SK-N-SH (cell line): ENCODE measurements around the gene ALOXE3. TPM values are rescaled to one million over a fixed set of nuclear protein-coding genes. Genes with fewer than 3 reads are reported as not detected.

Experiments used
- CTCF ChIA-PET: fragments of 300-600, 350-600 bp; formaldehyde crosslinking; extraction: SDS; loops from one replicate; lab custom pipeline; 2021; lab: Yijun Ruan, JAX
- POLR2A ChIA-PET: fragments of 350-600 bp; sonication (Branson Sonifier 250); formaldehyde crosslinking; extraction: SDS; loops from one replicate; lab custom pipeline; 2020; ENCODE audit warnings: antibody characterized with exemption, inconsistent platforms; lab: Yijun Ruan, JAX
- DNase-seq: peaks from one replicate; pipeline ENCODE4 v3.0.0; 2012
- H2AFZ ChIP-seq: fragments of 200-600 bp; sonication (generic); 2 replicates; pipeline ENCODE4 v1.8.1; 2016; ENCODE audit warnings: antibody characterized with exemption, mild to moderate bottlenecking, low read depth
- H3F3A ChIP-seq: fragments of 200-600 bp; sonication (generic); replicated peaks from 2 replicates; pipeline ENCODE3; 2016; ENCODE audit warnings: antibody characterized with exemption, mild to moderate bottlenecking; ENCODE audit not compliant: insufficient read depth
- H3K27ac ChIP-seq, 2 experiments: fragments of 200-500 bp in 1 of 2; fragments of 200-600 bp in 1 of 2; sonication (Bioruptor generic) in 1 of 2; sonication (generic), shearing (Covaris generic) in 1 of 2; 2 replicates each; pipeline versions ENCODE4 v1.5.1 to v1.6.1; 2014 to 2016; ENCODE audit warnings: low read depth in 2 of 2, inconsistent platforms in 1 of 2, low read length in 1 of 2, mild to moderate bottlenecking in 1 of 2, mixed read lengths in 1 of 2
- H3K27me3 ChIP-seq: fragments of 200-600 bp; sonication (generic), shearing (Covaris generic); 2 replicates; pipeline ENCODE4 v1.6.1; 2016; ENCODE audit warnings: mixed run types; ENCODE audit not compliant: insufficient read depth
- H3K36me3 ChIP-seq, 2 experiments: fragments of 200-500 bp in 1 of 2; fragments of 200-600 bp in 1 of 2; sonication (Bioruptor generic) in 1 of 2; sonication (generic) in 1 of 2; replicated peaks in 1 of 2; 2 replicates each; pipeline versions ENCODE3 to v1.5.1; 2014 to 2016; ENCODE audit warnings: low read length in 1 of 2, mild to moderate bottlenecking in 1 of 2; ENCODE audit not compliant: insufficient read depth in 2 of 2, control insufficient read depth in 1 of 2
- H3K4me1 ChIP-seq, 2 experiments: fragments of 200-500 bp in 1 of 2; fragments of 200-600 bp in 1 of 2; sonication (Bioruptor generic) in 1 of 2; sonication (generic), shearing (Covaris generic) in 1 of 2; 2 replicates each; pipeline versions ENCODE4 v1.5.1 to v1.6.1; 2014 to 2016; ENCODE audit warnings: low read depth in 1 of 2, low read length in 1 of 2, mixed run types in 1 of 2; ENCODE audit not compliant: insufficient read depth in 2 of 2, control insufficient read depth in 1 of 2
- H3K4me2 ChIP-seq: fragments of 200-600 bp; sonication (generic), shearing (Covaris generic); 2 replicates; pipeline ENCODE4 v1.6.1; 2017; ENCODE audit warnings: mixed run types
- H3K4me3 ChIP-seq, 2 experiments: fragments of 200-500 bp in 1 of 2; fragments of 200-600 bp in 1 of 2; sonication (Bioruptor generic) in 1 of 2; sonication (generic), shearing (Covaris generic) in 1 of 2; 2 replicates each; pipeline versions ENCODE4 v1.5.1 to v1.8.1; 2014 to 2016; ENCODE audit warnings: low read depth in 2 of 2, inconsistent platforms in 1 of 2, low read length in 1 of 2, mild to moderate bottlenecking in 1 of 2, mixed read lengths in 1 of 2, moderate library complexity in 1 of 2
- H3K79me2 ChIP-seq: fragments of 200-600 bp; sonication (generic); 2 replicates; pipeline ENCODE4 v1.8.1; 2017; ENCODE audit warnings: mild to moderate bottlenecking; ENCODE audit not compliant: insufficient read depth
- H3K9ac ChIP-seq: fragments of 200-600 bp; sonication (generic); 2 replicates; pipeline ENCODE4 v1.6.1; 2017; ENCODE audit warnings: mixed run types
- H3K9me2 ChIP-seq: fragments of 200-600 bp; sonication (generic); 2 replicates; pipeline ENCODE4 v1.6.1; 2017; ENCODE audit warnings: mixed run types
- H3K9me3 ChIP-seq: fragments of 200-600 bp; sonication (generic); 2 replicates; pipeline ENCODE4 v1.6.1; 2017; ENCODE audit warnings: mixed run types, mild to moderate bottlenecking, moderate library complexity
- H4K20me1 ChIP-seq: fragments of 200-600 bp; sonication (generic); 2 replicates; pipeline ENCODE4 v1.6.1; 2017; ENCODE audit warnings: mild to moderate bottlenecking, mixed run types; ENCODE audit not compliant: insufficient read depth
- CHD2 ChIP-seq: fragments of 150-350 bp; IDR thresholded peaks from 2 replicates; pipeline ENCODE4 v1.6.1; 2018; ENCODE audit warnings: low read length; ENCODE audit not compliant: partially characterized antibody
- ELF1 ChIP-seq: IDR thresholded peaks from 2 replicates; pipeline ENCODE4 v1.4.0; 2012
- EZH2phosphoT487 ChIP-seq: fragments of 200-600 bp; sonication (generic); IDR thresholded peaks from 2 replicates; pipeline ENCODE4 v1.6.1; 2017; ENCODE audit warnings: low read depth, mixed run types, mild to moderate bottlenecking, antibody characterized with exemption, moderate library complexity, borderline replicate concordance
- FOSL2 ChIP-seq: IDR thresholded peaks from 2 replicates; pipeline ENCODE4 v1.4.0; 2012; ENCODE audit warnings: low read depth, mild to moderate bottlenecking, moderate library complexity, borderline replicate concordance
- FOXM1 ChIP-seq: IDR thresholded peaks from 2 replicates; pipeline ENCODE4 v1.4.0; 2012; ENCODE audit warnings: low read depth, mild to moderate bottlenecking
- IRF3 ChIP-seq: fragments of 150-350 bp; IDR thresholded peaks from 2 replicates; pipeline ENCODE4 v1.6.1; 2016; ENCODE audit warnings: mild to moderate bottlenecking, low read depth, low read length
- JUND ChIP-seq: IDR thresholded peaks from 2 replicates; pipeline ENCODE4 v1.4.0; 2012
- MAX ChIP-seq: IDR thresholded peaks from 2 replicates; pipeline ENCODE4 v1.4.0; 2012; ENCODE audit warnings: low read depth
- MEF2A ChIP-seq: IDR thresholded peaks from 2 replicates; pipeline ENCODE4 v1.4.0; 2012; ENCODE audit warnings: low read depth, borderline replicate concordance
- NRF1 ChIP-seq: IDR thresholded peaks from 2 replicates; pipeline ENCODE4 v1.6.1; 2012; ENCODE audit warnings: low read depth, mild to moderate bottlenecking, low read length
- PBX3 ChIP-seq: IDR thresholded peaks from 2 replicates; pipeline ENCODE4; 2012
- RAD21 ChIP-seq: IDR thresholded peaks from 2 replicates; pipeline ENCODE4 v1.6.1; 2012; ENCODE audit warnings: mild to moderate bottlenecking, low read length
- RFX5 ChIP-seq: IDR thresholded peaks from 2 replicates; pipeline ENCODE4 v1.6.1; 2012; ENCODE audit warnings: mild to moderate bottlenecking, improper control_type of control experiment, low read length
- SIN3A ChIP-seq: IDR thresholded peaks from 2 replicates; pipeline ENCODE4 v1.6.1; 2012; ENCODE audit warnings: low read depth, mild to moderate bottlenecking, low read length, moderate library complexity, borderline replicate concordance
- SMC3 ChIP-seq: IDR thresholded peaks from 2 replicates; pipeline ENCODE4 v1.6.1; 2012; ENCODE audit warnings: low read depth, low read length, improper control_type of control experiment
- TCF12 ChIP-seq: IDR thresholded peaks from 2 replicates; pipeline ENCODE4 v1.4.0; 2012
- TEAD4 ChIP-seq: IDR thresholded peaks from 2 replicates; pipeline ENCODE4 v1.4.0; 2012; ENCODE audit warnings: mild to moderate bottlenecking, borderline replicate concordance; ENCODE audit not compliant: insufficient read depth
- USF1 ChIP-seq: IDR thresholded peaks from 2 replicates; pipeline ENCODE4 v1.4.0; 2012; ENCODE audit warnings: low read depth, borderline replicate concordance
- USF2 ChIP-seq: fragments of 150-350 bp; IDR thresholded peaks from 2 replicates; pipeline ENCODE4 v1.6.1; 2017; ENCODE audit warnings: antibody characterized with exemption, low read length, low read depth, borderline replicate concordance
- YY1 ChIP-seq: IDR thresholded peaks from 2 replicates; pipeline ENCODE4 v1.4.0; 2012; ENCODE audit warnings: low read depth, mild to moderate bottlenecking
- ZBTB33 ChIP-seq: IDR thresholded peaks from 2 replicates; pipeline ENCODE4 v1.4.0; 2012; ENCODE audit warnings: low read depth, borderline replicate concordance
- WGBS: methylation state at CpG from one replicate; pipeline ENCODE4 v1.1.6; 2017; ENCODE audit warnings: low lambda C conversion rate; 5-methylcytosine and 5-hydroxymethylcytosine counted together
- polyA plus RNA-seq, 3 experiments: library from polyadenylated mRNA; depleted of rRNA; stranded (reverse); fragments of >200 nt; gene quantifications; 2 replicates each; pipeline ENCODE4 v1.2.3, GENCODE V29; 2012

ALOXE3 gene
- polyA plus RNA-seq, 1 of the 3 experiments (the other 2 are of a cell fraction), result 0.46 TPM

GRCh38 chr17:8071496-8071895, 46.8 kb downstream of the ALOXE3 start:
- Histone ChIP-seq H3K9me2 (no peaks in the 10 kb centered on the region), H3K9ac (no peak overlapping the region), H4K20me1 (no peaks in the 10 kb centered on the region), H3K27me3 (peaks cover 74% of the 10 kb centered on the region), H3K4me1 (peaks cover 0 to 8% of the 10 kb centered on the region in 2 experiments; a peak in 1 of 4 replicates), H3K79me2 (no peaks in the 10 kb centered on the region), H3K4me3 (no peak overlapping the region), H3K27ac (no peak overlapping the region), H3K36me3 (no peaks in the 10 kb centered on the region), H3K9me3 (no peaks in the 10 kb centered on the region), H2AFZ (no peak overlapping the region)
- CTCF ChIA-PET, result interaction anchor here (1.1 to 20.8 kb wide), 9 partner anchors 9 to 81 kb away, joined by 3 to 390 read pairs (median 20); partner anchors contain the start of genes ALOX12B and ALOXE3
- DNase-seq, result no peak
- POLR2A ChIA-PET, result interaction anchor here (0.5 kb wide), 1 partner anchor 837 kb away, joined by 3 read pairs; no protein-coding TSS in a partner anchor
- WGBS, result 82% methylated on average over 12 of the region's 12 CpGs
- TF ChIP-seq MAX, result no peak
- TF ChIP-seq ZBTB33, result no peak
- no peak for TF ChIP-seq USF1
- no peak for TF ChIP-seq TEAD4
- TF ChIP-seq FOSL2, result no peak
- TF ChIP-seq RFX5, result no peak
- TF ChIP-seq SMC3, result no peak
- TF ChIP-seq, all 33 proteins: peak for 0
- Histone ChIP-seq H3F3A (no peaks in the 10 kb centered on the region), H3K4me2 (no peak overlapping the region)

- no peak overlapping the region for H3K27ac ChIP-seq
- H3K27me3 ChIP-seq, result peaks cover 78% of the 10 kb centered on the region
- H3K9me2 ChIP-seq, result no peaks in the 10 kb centered on the region
- no peak overlapping the region for H3K4me3 ChIP-seq
- H3K79me2 ChIP-seq, result no peaks in the 10 kb centered on the region
- WGBS, result 58% methylated on average over 3 of the region's 3 CpGs
- no peaks in the 10 kb centered on the region for H3K36me3 ChIP-seq
- ChIA-PET CTCF (interaction anchor here (0.7 to 20.8 kb wide), 10 partner anchors 10 to 154 kb away, joined by 3 to 390 read pairs (median 18); partner anchors contain the start of genes ALOX12B, ALOXE3 and RNF227), POLR2A (interaction anchor here (0.6 kb wide), 1 partner anchor 486 kb away, joined by 3 read pairs; no protein-coding TSS in a partner anchor)
- H2AFZ ChIP-seq, result no peak overlapping the region
- no peak overlapping the region for H3K9ac ChIP-seq
- H3K9me3 ChIP-seq, result no peaks in the 10 kb centered on the region
- no peak for DNase-seq
- H3K4me1 ChIP-seq, result peaks cover 0 to 8% of the 10 kb centered on the region in 2 experiments; a peak in 1 of 4 replicates
- no peak overlapping the region for H3K4me2 ChIP-seq
- no peaks in the 10 kb centered on the region for H4K20me1 ChIP-seq
- no peaks in the 10 kb centered on the region for H3F3A ChIP-seq
- TF ChIP-seq TEAD4 (no peak), FOXM1 (no peak), ELF1 (no peak), JUND (no peak), YY1 (no peak), USF1 (no peak), NRF1 (no peak), IRF3 (no peak), CHD2 (no peak), TCF12 (no peak), FOSL2 (no peak), RAD21 (no peak), SIN3A (no peak), EZH2phosphoT487 (no peak), PBX3 (no peak), MEF2A (no peak), USF2 (no peak), MAX (no peak)
Observed at GRCh38 chr17:8069587-8069860, 48.8 kb downstream of the ALOXE3 start.
